Upper lobe of left lung (tissue), 4 donors: ENCODE measurements around the gene ENOPH1.

Experiments
- EP300 ChIP-seq, 4 donors: sonication (generic); formaldehyde crosslinking; IDR thresholded peaks; one replicate each; pipeline ENCODE4 v1.5.1; 2017; ENCODE audit warnings: antibody characterized with exemption in 4 of 4, control low read depth in 2 of 4
- POLR2A ChIP-seq, 4 donors: fragments of 450-650 bp; IDR thresholded peaks; one replicate each; pipeline ENCODE4 v1.5.1; 2016 to 2017; ENCODE audit warnings: antibody characterized with exemption in 4 of 4, mild to moderate bottlenecking in 2 of 4
- POLR2AphosphoS5 ChIP-seq, 2 donors: sonication (generic); formaldehyde crosslinking; IDR thresholded peaks; one replicate each; pipeline ENCODE4 v1.5.1; 2017; ENCODE audit warnings: antibody characterized with exemption in 2 of 2
- TF ChIP-seq, protein P1 (sequence below), 6 experiments: fragments of 450-650 bp in 4 of 6; fragments of 200-600 bp in 2 of 6; sonication (generic) in 2 of 6; IDR thresholded peaks; one replicate each; pipeline ENCODE4 v1.5.1; 2016 to 2019; ENCODE audit warnings: antibody characterized with exemption in 6 of 6

DNA sequence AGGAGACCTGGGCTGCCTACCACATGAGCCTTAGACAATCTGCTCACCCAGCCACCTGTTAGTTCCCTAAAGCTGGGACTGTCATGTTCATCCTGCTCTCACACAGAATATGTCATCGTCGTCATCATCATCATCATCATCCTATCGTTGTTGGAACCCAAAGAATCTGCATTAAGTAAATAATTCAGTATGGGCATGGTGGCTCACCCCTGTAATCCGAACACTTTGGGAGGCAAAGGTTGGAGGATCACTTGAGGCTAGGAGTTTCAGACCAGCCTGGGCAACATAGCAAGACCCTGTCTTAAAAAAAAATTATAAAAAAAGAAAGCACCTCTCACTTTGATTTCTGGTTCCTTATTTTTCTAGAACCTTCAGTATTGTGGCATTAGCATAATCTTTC, 6.4 kb downstream of the ENOPH1 start:
- no peak for TF ChIP-seq POLR2A (IDR thresholded peaks at IDR 0.05)
- no peak for TF ChIP-seq POLR2AphosphoS5 (IDR thresholded peaks at IDR 0.05)
- TF ChIP-seq, protein P1, sequence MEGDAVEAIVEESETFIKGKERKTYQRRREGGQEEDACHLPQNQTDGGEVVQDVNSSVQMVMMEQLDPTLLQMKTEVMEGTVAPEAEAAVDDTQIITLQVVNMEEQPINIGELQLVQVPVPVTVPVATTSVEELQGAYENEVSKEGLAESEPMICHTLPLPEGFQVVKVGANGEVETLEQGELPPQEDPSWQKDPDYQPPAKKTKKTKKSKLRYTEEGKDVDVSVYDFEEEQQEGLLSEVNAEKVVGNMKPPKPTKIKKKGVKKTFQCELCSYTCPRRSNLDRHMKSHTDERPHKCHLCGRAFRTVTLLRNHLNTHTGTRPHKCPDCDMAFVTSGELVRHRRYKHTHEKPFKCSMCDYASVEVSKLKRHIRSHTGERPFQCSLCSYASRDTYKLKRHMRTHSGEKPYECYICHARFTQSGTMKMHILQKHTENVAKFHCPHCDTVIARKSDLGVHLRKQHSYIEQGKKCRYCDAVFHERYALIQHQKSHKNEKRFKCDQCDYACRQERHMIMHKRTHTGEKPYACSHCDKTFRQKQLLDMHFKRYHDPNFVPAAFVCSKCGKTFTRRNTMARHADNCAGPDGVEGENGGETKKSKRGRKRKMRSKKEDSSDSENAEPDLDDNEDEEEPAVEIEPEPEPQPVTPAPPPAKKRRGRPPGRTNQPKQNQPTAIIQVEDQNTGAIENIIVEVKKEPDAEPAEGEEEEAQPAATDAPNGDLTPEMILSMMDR (IDR thresholded peaks at IDR 0.05): no peak
- no peak for TF ChIP-seq EP300 (IDR thresholded peaks at IDR 0.05)
